Stomach (tissue), 19 donors: ENCODE data around the gene OR2T2. TPM values are rescaled to one million over a fixed set of nuclear protein-coding genes. Genes with fewer than 3 reads are reported as not detected.
"Not testable (repeated sequence)": the region's sequence is repeated elsewhere in the genome, so short reads cannot be mapped to it uniquely, and the experiment has no call there.

Experiments used
- DNase-seq, 2 donors: peaks; one replicate each; pipeline versions ENCODE4 v3.0.0 to v3.0.0-alpha.2; 2013 to 2019
- H3K27ac ChIP-seq, 5 donors: fragments of 200-600 bp in 4 of 5; sonication (generic) in 4 of 5; one replicate each; pipeline ENCODE4 v1.5.1; 2013 to 2019; ENCODE audit warnings: mild to moderate bottlenecking in 1 of 5, moderate library complexity in 1 of 5
- H3K27me3 ChIP-seq, 3 donors: fragments of 200-600 bp; sonication (generic); one replicate each; pipeline ENCODE4 v1.5.1; 2017 to 2019; ENCODE audit warnings: mixed run types in 1 of 3
- H3K36me3 ChIP-seq, 4 donors: fragments of 200-600 bp; sonication (generic); 1 replicate in 3 of 4; 2 replicates in 1 of 4; pipeline ENCODE4 v1.5.1; 2016 to 2019
- H3K4me1 ChIP-seq, 4 donors: fragments of 200-600 bp; sonication (generic); one replicate each; pipeline ENCODE4 v1.5.1; 2016 to 2019
- H3K4me3 ChIP-seq, 4 donors: fragments of 200-600 bp; sonication (generic) in 3 of 4; one replicate each; pipeline ENCODE4 v1.5.1; 2016 to 2019; ENCODE audit warnings: mild to moderate bottlenecking in 1 of 4
- H3K9me3 ChIP-seq, 4 donors: fragments of 200-600 bp; sonication (generic); one replicate each; pipeline ENCODE4 v1.5.1; 2016 to 2019
- EP300 ChIP-seq: sonication (generic); formaldehyde crosslinking; IDR thresholded peaks from one replicate; pipeline ENCODE4 v1.6.1; 2017; ENCODE audit warnings: antibody characterized with exemption
- POLR2A ChIP-seq, 4 donors: fragments of 450-650 bp; IDR thresholded peaks; one replicate each; pipeline ENCODE4 v1.6.1; 2016; ENCODE audit warnings: antibody characterized with exemption in 4 of 4, control low read depth in 2 of 4, mild to moderate bottlenecking in 1 of 4, moderate library complexity in 1 of 4
- POLR2AphosphoS5 ChIP-seq, 3 donors: sonication (generic); formaldehyde crosslinking; IDR thresholded peaks; one replicate each; pipeline ENCODE4 v1.6.1; 2016; ENCODE audit warnings: antibody characterized with exemption in 3 of 3
- WGBS, 5 donors: extraction: QIAGEN DNeasy Blood & Tissue Kit in 3 of 5; methylation state at CpG; one replicate each; pipeline versions ENCODE4 v1.1.5 to v1.1.7; 2013 to 2018; 5-methylcytosine and 5-hydroxymethylcytosine counted together
- intact Hi-C: fragments of 100-400 bp; cut with DNase I; formaldehyde crosslinking; loops from one replicate; pipeline ENCODE4 v1.15.1; 2023; ENCODE audit warnings: low total_unique reads
- long read RNA-seq, 10 donors: transcript quantifications; one replicate each; lab custom pipeline, GENCODE V29; 2026
- polyA plus RNA-seq, 3 donors: library from polyadenylated mRNA; stranded (reverse); fragments of 200-250 nt; gene quantifications; one replicate each; pipeline ENCODE4 v1.2.3, GENCODE V29; 2013
- total RNA-seq, 5 donors: library from RNA; depleted of rRNA; stranded (reverse); fragments of >200 nt; gene quantifications; one replicate each; pipeline versions ENCODE4 v1.1.0 to v1.2.3, GENCODE V29; 2014 to 2016
- TF ChIP-seq, protein P1 (sequence below), 7 experiments: fragments of 450-650 bp in 4 of 7; fragments of 200-600 bp in 3 of 7; sonication (generic) in 3 of 7; IDR thresholded peaks; one replicate each; pipeline ENCODE4 v1.5.1; 2016 to 2019; ENCODE audit warnings: antibody characterized with exemption in 7 of 7, control low read depth in 2 of 7, mild to moderate bottlenecking in 1 of 7
- donor health status: healthy with polysubstance abuse.
- donor health status: Bipolar disorder and iron deficiency.
- donor health status: healthy.

The OR2T2 gene, protein sequence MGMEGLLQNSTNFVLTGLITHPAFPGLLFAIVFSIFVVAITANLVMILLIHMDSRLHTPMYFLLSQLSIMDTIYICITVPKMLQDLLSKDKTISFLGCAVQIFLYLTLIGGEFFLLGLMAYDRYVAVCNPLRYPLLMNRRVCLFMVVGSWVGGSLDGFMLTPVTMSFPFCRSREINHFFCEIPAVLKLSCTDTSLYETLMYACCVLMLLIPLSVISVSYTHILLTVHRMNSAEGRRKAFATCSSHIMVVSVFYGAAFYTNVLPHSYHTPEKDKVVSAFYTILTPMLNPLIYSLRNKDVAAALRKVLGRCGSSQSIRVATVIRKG
- total RNA-seq (not detected), polyA plus RNA-seq (not detected)
- long read RNA-seq, donor 1: 0 reads
- long read RNA-seq, donor 2: 0 reads
- long read RNA-seq, donor 3: 0 reads
- long read RNA-seq, donor 4: 0 reads
- long read RNA-seq, donor 5: 0 reads
- long read RNA-seq, donor 6: 0 reads
- long read RNA-seq, donor 7: 0 reads
- long read RNA-seq, donor 8: 0 reads
- long read RNA-seq, donor 9: 0 reads
- long read RNA-seq, donor 10: 0 reads

DNA sequence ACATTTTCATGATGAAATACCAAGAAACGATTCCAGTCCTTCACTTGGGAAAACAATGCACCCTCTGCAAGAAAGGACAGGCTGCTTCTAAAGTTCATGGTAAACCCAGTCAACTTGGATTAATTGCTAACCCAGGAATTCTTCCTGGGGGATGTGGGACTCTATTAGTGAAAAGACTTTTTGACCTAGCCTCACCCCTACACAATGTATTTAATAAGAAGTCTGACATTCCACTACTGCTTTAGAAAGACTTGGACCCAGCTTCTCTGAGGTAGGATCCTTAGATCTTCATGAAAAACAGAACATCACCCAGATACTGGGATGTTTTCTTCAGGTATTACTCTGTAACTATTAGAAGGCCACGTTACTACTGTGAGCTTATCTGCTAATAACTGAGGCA, at the start of gene OR2T2:
TSS of gene OR2T2 (plus strand) at position 239 of the 400 bp plus-strand sequence. CDS start 7,161 bp downstream, outside the sequence.
- H3K4me3 ChIP-seq, H3K36me3 ChIP-seq, H3K27me3 ChIP-seq, H3K27ac ChIP-seq, H3K4me1 ChIP-seq, intact Hi-C loops, H3K9me3 ChIP-seq, DNase-seq: not testable (repeated sequence)
- 57 to 80% methylated on average over 1 to 2 of the region's 2 CpGs; no CpG with 5 or more reads in 3 of the 5 donors for WGBS, 5 donors

DNA sequence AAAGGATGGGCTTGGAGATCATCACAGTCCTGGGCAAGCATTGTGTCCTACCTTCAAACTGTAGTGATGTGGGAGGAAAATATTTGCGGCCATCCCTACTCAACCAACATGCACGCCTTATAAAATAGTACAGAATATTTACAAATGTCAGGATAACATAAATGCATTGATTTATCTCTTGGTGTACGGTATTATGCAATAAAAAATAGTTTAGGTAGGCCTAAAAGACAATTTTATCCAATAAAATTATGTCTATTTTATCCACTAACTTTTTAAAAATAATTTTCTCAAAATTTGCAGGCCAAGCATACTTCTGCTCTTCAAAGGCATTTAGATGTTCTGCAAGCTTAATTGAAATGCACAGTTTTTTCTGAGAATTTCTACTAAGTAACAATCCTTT, 42.7 kb upstream of the OR2T2 start, which contains the start of gene OR2T1:
TSS of gene OR2T1 (plus strand) at position 301 of the 400 bp plus-strand sequence. CDS start 3,100 bp downstream, outside the sequence.
- no peak within 1 kb of the TSS for H3K27ac ChIP-seq
- TF ChIP-seq POLR2A (IDR thresholded peaks at IDR 0.05) (no peak), EP300 (no peak), POLR2AphosphoS5 (IDR thresholded peaks at IDR 0.05) (no peak)
- TF ChIP-seq, protein P1, sequence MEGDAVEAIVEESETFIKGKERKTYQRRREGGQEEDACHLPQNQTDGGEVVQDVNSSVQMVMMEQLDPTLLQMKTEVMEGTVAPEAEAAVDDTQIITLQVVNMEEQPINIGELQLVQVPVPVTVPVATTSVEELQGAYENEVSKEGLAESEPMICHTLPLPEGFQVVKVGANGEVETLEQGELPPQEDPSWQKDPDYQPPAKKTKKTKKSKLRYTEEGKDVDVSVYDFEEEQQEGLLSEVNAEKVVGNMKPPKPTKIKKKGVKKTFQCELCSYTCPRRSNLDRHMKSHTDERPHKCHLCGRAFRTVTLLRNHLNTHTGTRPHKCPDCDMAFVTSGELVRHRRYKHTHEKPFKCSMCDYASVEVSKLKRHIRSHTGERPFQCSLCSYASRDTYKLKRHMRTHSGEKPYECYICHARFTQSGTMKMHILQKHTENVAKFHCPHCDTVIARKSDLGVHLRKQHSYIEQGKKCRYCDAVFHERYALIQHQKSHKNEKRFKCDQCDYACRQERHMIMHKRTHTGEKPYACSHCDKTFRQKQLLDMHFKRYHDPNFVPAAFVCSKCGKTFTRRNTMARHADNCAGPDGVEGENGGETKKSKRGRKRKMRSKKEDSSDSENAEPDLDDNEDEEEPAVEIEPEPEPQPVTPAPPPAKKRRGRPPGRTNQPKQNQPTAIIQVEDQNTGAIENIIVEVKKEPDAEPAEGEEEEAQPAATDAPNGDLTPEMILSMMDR (IDR thresholded peaks at IDR 0.05): no peak
- WGBS, 5 donors: 65 to 79% (median 73%) methylated on average over 3 of the region's 3 CpGs
- intact Hi-C loops: no loop called here
- no peaks in the 10 kb centered on the region for H3K36me3 ChIP-seq
- no peak within 1 kb of the TSS for H3K4me3 ChIP-seq
- no peaks in the 10 kb centered on the region for H3K9me3 ChIP-seq
- no peak for DNase-seq
- H3K27me3 ChIP-seq: no peaks in the 10 kb centered on the region
- no peaks in the 10 kb centered on the region for H3K4me1 ChIP-seq

DNA sequence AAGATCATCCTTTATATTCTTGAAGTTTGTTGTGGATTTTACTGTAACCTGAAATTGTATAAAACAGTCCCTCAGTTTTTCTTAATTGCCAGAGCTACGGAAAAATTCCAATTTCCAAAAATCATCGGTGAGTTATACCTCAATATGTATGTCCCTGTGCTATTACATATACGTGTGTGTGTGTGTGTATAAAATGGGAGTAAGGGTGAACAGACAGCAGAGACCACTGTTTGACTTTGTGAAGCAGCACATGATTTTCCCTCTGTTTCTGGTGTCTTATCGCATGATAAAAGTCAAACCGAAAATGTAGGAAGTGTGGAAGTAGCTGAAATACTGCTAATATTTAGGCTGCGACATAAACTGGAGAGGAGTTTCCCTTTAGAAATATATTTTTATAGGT, 41.4 kb upstream of the OR2T2 start:
- DNase-seq: peak in 1 of 2 donors; percentile 16
- no peaks in the 10 kb centered on the region for H3K27me3 ChIP-seq
- H3K27ac ChIP-seq: no peak overlapping the region
- TF ChIP-seq EP300 (no peak), POLR2AphosphoS5 (IDR thresholded peaks at IDR 0.05) (no peak), POLR2A (IDR thresholded peaks at IDR 0.05) (no peak)
- TF ChIP-seq, protein P1 (IDR thresholded peaks at IDR 0.05): no peak
- intact Hi-C loops: no loop called here
- WGBS, 5 donors: 84 to 89% (median 88%) methylated on average over 6 of the region's 6 CpGs
- H3K4me1 ChIP-seq: no peaks in the 10 kb centered on the region
- H3K36me3 ChIP-seq: no peaks in the 10 kb centered on the region
- H3K9me3 ChIP-seq: no peaks in the 10 kb centered on the region
- H3K4me3 ChIP-seq: no peak overlapping the region

DNA sequence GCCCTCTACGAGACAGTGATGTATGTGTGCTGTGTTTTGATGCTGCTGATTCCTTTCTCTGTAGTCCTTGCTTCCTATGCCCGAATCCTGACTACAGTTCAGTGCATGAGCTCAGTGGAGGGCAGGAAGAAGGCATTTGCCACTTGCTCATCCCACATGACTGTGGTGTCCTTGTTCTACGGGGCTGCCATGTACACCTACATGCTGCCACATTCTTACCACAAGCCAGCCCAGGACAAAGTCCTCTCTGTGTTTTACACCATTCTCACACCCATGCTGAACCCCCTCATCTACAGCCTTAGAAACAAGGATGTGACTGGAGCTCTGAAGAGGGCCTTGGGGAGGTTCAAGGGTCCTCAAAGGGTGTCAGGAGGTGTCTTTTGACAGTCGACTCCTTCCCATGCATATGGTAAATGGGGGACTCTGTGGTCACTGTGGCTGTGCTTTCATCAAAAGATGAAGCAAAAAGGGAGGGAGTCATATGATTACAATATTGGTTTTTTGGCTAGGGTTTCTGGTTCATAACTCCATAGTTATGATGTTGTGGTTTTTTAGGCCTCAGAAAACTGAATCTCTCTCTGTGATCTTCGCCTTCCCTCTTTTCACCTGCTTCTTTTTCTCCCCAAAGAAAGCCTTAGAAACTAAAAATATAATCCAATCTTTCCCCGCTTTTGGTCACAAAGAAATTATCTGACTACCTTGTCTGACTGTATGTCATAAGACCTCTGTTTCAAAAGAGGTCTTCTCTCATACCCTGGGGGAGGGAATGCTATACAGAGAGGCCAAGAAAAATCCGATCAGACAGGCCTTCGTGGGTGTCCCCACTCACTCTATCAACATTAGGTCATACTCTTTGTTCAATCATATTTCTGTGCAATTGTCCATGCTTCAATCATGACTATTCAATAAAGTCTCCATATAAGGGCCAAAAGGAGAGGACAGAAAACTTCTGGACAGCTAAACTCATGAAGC, 38.4 kb upstream of the OR2T2 start:
- no peaks in the 10 kb centered on the region for H3K36me3 ChIP-seq
- peaks cover 0 to 19% (median 5%) of the 10 kb centered on the region in 4 donors for H3K9me3 ChIP-seq
- no peak overlapping the region for H3K4me3 ChIP-seq
- TF ChIP-seq, protein P1 (IDR thresholded peaks at IDR 0.05): no peak
- TF ChIP-seq POLR2A (IDR thresholded peaks at IDR 0.05) (no peak), POLR2AphosphoS5 (IDR thresholded peaks at IDR 0.05) (no peak), EP300 (no peak)
- intact Hi-C loops: no loop called here
- H3K27me3 ChIP-seq: no peaks in the 10 kb centered on the region
- DNase-seq: no peak
- no peaks in the 10 kb centered on the region for H3K4me1 ChIP-seq
- H3K27ac ChIP-seq: no peak overlapping the region
- 61 to 70% (median 68%) methylated on average over 8 of the region's 8 CpGs for whole genome bisulfite sequencing, 5 donors
